Fibroblast of skin of right biceps (primary cell): ENCODE results near the gene MTO1.
"Not testable (repeated sequence)": the region's sequence is repeated elsewhere in the genome, so short reads cannot be mapped to it uniquely, and the experiment has no call there.

Experiments used
- DNase-seq: peaks from one replicate; pipeline ENCODE4 v3.0.0-alpha.2; 2013

Gene MTO1

DNA sequence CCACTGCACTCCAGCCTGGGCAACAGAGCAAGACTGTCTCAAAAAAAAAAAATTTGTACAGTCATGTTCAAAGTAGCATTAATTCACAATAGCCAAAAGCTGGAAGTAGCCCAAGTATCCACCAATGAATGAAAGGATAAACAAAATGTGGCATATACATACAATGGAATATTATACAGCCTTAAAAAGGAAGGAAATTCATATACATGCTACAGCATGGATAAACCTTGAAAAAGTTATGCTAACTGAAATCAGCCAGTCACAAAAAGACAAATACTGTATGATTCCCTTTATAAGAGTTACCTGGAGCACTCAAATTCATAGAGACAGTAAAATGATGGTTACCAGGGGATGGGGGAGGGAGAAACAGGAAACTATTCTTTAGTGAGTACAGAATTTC, 43.6 kb downstream of the MTO1 start:
- DNase-seq: no peak

DNA sequence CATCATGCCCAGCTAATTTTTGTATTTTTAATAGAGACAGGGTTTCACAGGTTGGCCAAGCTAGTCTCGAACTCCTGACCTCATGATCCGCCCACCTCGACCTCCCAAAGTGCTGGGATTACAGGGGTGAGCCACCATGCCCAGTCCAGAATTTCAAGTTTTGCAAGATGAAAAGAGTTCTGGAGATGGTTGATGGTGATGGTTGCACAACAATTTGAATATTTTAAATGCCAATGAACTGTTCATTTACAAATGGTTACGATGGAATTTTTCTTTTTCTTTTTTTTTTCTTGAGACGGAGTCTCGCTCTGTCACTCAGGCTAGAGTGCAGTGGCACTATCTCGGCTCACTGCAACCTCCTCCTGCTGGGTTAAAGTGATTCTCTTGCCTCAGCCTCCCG, 44.2 kb downstream of the MTO1 start:
- DNase-seq: peak; percentile 12

DNA sequence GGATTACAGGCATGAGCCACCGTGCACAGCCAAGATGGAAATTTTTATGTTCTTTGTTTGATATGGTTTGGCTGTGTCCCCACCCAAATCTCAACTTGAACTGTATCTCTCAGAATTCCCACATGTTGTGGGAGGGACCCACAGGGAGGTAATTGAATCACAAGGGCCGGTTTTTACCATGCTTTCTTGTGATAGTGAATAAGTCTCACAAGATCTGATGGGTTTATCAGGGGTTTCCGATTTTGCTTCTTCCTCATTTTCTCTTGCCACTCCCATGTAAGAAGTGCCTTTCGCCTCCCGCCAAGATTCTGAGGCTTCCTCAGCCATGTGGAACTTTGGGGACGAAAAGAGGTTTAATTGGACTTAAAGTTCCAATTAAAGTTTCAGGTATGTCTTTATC, 44.7 kb downstream of the MTO1 start:
- DNase-seq: no peak

DNA sequence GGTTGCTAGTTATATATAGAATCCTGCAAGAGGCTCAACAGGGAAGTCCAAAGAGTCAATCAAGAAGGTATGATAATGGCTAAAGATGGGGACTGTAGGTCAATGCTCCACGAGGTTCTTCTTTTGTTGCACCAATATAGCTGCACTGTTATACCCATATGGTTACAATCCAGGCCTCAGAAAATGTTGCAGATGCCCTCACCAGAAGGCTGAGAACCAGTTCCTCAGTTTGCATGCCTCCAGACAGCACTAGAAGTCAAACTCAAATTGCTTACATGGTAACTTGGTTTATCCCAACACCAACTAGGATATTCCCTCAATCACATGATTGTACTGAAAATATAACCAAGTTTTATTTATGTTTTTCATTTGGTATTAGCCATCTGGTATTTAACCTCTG, 47.2 kb downstream of the MTO1 start:
- no peak for DNase-seq

DNA sequence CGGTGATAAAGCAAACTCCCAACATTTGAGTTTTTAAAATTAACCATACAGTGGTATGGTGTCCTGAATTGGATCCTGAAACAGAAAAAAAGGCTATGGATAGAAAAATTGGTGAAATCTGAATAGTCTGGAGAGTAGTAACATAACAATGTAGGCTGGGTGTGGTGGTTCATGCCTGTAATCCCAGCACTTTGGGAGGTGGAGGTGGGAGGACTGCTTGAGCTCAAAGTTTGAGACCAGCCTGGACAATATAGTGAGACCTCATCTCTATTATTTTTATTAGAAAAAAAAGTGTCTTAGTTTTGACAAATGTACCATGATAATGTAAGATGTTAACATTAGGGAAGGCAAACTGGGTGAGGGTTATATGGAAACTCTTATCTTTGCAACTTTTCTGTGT, 48.3 kb downstream of the MTO1 start:
- no peak for DNase-seq

DNA sequence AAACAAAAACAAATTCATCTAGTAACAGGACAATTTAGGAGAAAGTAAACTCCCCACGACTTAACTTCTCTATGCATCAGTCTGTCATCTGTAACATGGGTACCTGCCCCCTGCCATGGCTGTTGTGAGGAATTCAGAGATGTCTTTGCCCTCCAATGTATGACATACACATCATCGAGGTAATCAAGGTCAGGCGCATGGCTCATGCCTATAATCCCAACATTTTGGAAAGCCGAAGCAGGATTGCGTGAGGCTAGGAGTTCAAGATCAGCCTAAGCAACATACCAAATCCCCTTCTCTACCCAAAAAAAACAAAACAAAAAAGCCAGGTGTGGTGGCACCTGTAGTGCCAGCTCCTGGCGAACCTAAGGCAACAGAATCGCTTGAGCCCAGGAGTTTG, 50.3 kb downstream of the MTO1 start:
- no peak for DNase-seq

DNA sequence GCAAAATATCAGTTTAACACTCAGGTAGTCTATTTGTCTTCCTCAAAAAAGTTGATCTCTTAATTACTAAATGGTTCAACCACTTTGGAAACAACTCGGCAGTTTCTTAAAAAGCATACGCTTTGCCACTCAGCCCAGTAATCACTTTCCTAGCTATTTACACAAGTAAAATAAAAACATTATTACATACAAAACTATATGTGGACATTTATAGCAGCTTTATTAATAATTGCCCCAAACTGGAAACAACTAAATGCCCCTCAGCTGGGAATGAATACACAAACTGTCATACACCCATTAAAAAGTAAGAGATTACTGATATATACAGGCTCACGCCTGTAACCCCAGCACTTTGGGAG, 51.9 kb downstream of the MTO1 start:
- peak; percentile 22 for DNase-seq

DNA sequence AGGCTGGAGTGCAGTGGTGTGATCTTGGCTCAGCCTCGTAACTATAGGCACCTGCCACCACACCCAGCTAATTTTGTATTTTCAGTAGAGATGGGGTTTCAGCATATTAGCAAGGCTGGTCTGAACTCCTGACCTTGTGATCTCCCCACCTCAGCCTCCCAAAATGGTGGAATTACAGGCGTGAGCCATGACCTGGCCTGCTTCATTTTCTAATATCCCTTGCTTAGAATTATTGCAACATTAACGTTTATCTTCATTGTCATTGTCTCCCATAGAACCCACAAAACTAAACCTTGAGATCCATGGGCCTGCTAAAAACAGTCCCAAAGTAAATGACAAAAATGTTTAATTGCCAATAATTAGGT, 53.2 kb downstream of the MTO1 start:
- no peak for DNase-seq

DNA sequence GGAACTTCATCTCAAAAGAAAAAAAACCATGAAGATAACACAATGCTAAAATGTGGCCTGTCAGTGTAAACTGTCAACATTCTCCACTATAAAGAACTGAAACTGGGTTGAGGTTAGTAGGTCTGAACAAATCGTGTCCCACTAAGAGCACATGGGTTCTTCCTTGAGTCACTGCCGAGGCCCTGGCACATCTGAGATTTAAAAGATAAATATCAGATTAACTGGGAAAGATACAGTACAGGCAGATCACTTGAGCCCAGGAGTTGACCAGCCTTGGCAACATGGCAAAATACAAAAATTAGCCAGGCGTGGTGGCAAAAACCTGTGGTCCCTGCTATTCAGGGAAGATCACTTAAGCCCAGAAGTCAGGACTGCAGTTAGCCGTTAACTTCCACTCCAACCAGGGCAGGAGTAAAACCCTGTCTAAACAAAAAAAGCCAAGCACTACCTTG, 53.7 kb downstream of the MTO1 start:
- peak; percentile 46 for DNase-seq

DNA sequence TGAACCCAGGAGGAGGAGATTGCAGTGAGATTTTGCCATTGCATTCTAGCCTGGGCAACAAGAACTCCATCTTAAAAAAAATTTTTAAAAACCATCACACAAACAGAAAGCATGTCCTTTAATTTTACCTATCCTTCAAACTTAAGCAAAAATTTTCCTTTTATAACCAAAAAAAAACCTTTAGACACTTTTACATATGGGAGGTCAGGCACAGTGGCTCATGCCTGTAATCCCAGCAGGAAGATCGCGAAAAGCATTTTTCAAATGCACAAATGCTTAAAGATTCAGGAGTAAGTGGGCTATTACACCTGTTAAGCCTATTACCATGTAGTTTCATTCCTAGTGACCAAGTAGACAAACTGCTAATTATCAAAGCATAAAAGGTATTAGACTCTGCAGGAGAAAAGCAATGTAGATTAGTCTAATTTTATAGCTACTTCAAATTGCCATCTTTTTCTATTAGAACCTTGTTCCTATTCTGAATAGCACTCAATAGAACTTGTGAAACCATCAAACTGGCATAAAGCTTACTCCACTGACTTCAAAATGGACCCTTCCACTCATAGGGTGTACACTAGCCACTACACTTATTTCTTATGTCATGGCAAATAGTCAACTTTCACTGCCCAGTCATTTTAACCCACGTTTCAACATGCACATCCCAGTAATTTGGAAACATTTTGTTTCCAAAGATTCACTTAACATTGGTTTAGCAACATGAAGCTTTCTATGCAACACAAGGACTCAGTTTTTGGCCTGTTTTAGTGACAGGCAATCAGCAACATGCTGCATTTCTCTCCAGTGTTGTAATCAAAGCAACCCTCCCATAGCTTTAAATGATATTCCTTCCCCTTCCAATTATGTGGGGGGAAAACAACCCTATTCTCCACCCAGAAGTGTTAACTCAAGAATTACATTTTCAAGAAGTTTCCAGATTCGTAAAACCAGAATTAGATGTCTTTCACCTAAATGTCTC, 55.3 kb downstream of the MTO1 start:
- DNase-seq: peak; percentile 18

DNA sequence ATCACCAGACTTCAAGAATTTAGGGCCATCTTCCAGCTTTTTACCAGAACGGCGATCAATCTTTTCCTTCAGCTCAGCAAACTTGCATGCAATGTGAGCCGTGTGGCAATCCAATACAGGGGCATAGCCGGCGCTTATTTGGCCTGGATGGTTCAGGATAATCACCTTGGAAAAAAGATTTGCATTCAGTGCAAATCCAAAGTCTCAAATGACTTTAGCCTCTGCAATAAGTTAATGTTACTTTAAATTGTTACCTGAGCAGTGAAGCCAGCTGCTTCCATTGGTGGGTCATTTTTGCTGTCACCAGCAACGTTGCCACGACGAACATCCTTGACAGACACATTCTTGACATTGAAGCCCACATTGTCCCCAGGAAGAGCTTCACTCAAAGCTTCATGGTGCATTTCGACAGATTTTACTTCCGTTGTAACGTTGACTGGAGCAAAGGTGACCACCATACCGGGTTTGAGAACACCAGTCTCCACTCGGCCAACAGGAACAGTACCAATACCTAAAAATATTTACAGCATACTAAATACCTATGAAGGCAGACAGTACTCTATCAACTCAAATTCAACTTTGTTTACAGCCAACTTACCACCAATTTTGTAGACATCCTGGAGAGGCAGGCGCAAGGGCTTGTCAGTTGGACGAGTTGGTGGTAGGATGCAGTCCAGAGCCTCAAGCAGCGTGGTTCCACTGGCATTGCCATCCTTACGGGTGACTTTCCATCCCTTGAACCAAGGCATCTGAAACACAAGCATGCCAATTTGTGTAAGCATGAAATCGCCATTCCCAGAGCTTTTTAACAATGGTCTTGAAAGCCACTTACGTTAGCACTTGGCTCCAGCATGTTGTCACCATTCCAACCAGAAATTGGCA, 56.8 kb downstream of the MTO1 start:
- DNase-seq: not testable (repeated sequence)

DNA sequence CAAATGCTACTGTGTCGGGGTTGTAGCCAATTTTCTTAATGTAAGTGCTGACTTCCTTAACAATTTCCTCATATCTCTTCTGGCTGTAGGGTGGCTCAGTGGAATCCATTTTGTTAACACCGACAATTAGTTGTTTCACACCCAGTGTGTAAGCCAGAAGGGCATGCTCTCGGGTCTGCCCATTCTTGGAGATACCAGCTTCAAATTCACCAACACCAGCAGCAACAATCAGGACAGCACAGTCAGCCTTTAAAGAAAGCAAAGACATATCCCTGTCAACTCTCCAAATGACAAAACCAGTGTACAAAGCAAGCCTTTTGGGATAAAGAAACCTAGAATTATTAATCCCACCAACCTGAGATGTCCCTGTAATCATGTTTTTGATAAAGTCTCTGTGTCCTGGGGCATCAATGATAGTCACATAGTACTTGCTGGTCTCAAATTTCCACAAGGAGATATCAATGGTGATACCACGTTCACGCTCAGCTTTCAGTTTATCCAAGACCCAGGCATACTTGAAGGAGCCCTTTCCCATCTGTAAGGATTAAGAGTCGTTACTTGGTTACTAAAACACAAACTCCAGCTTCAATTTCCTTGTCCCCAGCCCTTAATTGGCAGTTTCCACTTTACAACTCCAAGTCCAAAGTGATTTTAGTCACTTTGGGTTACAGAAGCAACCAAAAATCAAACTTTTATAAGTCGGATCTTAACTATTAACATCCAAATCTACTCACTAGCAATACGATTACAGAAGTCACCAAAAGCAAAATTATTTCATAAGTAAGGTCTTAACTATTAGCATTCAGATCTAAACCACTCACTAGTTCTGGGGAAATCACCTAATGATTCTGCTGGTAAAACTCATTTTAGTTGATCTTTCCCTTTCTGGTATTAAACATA, 57.7 kb downstream of the MTO1 start:
- DNase-seq: not testable (repeated sequence)

DNA sequence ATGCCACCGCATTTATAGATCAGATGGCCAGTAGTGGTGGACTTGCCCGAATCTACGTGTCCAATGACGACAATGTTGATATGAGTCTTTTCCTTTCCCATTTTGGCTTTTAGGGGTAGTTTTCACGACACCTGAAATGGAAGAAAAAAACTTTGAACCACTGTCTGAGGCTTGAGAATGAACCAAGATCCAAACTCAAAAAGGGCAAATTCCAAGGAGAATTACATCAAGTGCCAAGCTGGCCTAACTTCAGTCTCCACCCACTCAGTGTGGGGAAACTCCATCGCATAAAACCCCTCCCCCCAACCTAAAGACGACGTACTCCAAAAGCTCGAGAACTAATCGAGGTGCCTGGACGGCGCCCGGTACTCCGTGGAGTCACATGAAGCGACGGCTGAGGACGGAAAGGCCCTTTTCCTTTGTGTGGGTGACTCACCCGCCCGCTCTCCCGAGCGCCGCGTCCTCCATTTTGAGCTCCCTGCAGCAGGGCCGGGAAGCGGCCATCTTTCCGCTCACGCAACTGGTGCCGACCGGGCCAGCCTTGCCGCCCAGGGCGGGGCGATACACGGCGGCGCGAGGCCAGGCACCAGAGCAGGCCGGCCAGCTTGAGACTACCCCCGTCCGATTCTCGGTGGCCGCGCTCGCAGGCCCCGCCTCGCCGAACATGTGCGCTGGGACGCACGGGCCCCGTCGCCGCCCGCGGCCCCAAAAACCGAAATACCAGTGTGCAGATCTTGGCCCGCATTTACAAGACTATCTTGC, 58.6 kb downstream of the MTO1 start:
- DNase-seq: peak; percentile 81

DNA sequence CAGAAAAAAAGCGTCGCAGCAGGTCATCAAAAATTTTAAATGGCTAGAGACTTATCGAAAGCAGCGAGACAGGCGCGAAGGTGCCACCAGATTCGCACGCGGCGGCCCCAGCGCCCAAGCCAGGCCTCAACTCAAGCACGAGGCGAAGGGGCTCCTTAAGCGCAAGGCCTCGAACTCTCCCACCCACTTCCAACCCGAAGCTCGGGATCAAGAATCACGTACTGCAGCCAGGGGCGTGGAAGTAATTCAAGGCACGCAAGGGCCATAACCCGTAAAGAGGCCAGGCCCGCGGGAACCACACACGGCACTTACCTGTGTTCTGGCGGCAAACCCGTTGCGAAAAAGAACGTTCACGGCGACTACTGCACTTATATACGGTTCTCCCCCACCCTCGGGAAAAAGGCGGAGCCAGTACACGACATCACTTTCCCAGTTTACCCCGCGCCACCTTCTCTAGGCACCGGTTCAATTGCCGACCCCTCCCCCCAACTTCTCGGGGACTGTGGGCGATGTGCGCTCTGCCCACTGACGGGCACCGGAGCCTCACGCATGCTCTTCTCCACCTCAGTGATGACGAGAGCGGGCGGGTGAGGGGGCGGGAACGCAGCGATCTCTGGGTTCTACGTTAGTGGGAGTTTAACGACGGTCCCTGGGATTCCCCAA, 59.3 kb downstream of the MTO1 start, which contains the start of gene EEF1A1:
Gene EEF1A1, minus strand, starts transcription at position 345 of the 663 bp plus-strand sequence. CDS start 1,006 bp downstream, outside the sequence.
- peak; percentile 100 for DNase-seq

DNA sequence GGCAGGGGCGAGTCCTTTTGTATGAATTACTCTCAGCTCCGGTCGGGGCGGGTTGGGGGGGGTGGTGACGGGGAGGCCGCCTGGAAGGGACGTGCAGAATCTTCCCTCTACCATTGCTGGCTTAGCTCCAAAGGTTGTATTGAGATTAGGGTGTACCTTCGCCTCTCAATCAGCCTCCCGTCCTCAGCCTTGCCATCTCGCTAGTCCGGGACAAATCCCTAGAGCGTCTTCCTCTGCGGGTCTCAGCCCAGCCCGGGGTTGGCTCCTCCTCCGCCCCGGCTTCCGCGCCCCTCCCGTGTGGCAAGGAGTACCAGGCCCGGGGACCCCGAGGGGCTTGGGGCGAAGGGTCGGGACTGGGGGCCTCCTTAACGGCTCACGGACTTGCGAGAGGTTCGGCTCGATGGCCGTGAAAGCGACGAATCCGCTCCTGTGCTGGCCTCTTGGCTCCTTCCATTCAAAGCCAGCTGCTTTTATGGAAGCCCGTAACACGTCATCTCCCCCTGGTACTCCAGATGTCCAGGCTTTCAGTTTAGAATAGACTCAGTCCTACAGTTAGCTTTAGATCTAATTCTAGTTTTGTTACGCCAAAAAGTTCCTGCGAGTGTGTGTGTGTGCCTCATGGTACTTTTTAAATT, 59.9 kb downstream of the MTO1 start:
- peak; percentile 82 for DNase-seq

DNA sequence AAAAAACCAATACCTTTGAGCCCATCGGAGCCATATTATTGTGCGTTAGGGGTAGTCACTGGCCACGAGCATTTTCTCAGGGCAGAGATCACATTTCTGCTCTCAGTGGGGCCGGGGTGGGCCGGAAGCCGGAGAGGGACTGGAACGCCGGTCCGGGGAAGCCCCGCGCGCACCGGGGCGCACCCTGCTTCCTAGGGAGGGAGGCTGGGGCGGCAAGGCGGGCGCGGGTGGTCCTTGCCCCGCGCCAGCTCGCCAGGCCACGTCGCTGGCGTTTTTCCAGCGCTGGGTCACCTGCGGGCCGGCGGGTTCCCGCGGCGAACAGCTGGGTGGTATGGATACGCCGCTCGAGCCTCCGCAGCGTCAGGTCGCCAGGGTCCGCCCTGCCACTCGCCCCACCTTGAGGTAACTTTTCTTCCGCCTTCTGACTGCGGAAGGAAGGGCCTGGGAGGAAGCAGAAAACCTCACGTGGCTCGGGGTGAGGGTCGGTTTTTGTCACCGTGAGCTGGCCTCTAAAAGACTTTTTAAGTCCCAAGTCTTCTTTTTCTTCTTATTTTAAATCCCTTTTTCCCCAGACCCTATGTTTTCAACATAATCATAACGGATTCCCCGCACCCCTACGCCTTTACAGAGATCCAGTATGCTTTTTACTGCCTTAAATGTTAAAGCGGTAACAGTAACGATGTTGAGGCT, 62.0 kb downstream of the MTO1 start:
- peak; percentile 56 for DNase-seq

DNA sequence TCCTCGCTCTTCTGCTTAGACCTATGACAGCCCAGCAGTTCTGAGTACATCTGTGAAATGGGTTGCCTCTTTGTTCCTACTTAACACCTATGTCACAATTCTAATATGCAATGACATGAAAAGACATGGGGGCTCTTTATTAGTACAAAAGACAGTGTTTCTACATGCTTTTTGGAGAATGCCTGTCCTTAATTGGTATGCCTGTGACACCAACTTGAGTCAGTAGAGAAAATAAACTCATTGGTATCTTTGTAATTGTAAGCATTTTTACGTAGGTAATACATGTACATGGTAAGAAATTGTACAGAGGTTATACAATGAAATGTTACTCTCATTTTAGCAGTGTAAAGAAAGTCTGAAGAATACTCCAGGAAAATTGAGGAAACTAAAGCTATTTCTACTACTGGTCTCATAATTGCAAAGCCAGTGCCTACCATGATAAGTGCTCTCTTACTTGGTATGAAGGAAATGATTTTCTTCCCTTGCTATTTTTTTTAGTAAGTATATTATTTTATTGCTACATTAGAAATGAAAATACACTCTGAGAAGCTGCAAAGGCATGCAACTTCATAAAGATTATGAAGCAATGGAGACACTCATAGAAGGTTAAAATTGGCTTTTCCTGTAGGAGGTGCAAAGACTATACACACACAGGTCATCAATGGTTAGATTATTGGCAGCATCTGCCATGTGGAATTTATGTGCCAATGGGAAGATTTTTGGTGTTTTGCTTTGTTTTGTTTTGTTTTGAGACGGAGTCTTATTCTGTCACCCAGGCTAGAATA, 64.2 kb downstream of the MTO1 start:
- peak; percentile 42 for DNase-seq

DNA sequence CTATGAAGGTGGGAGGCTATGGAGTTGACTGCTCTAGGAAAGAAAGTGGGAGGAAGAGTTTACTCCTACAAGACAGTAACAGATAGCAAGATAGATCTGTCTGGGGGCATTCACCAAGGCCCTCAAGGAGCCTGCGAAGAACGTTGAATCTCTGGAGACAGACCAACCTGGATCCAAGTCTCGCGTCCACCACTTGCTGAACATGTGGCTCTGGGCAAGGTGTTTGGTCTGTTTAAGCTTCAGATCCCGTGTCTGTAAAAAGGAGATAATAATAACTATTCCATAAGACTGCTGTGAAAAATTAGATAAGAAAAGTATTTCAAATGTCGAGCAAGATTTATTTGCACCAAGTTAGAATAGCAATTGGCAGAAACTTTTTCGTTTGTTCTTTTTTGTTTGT, 67.4 kb downstream of the MTO1 start:
- DNase-seq: no peak

DNA sequence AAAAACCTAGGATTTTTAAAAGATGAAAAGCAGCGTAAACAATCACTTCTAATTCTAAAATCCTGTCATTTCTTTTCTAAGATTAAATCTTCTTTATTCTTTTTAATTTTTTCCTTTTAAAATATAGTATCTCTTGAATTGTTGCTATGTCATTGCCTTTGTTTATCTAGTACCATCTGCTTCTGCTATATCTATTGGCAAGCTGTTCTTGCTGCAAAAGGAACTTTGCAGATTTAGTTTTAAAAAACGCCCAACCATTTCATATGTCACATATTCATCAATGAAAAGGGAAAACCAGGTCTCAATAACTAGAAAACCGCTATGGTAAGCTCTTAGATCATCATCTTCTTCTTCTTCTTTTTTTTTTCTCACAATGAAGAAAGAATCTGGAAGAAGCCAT, 70.8 kb downstream of the MTO1 start:
- no peak for DNase-seq
